Bronchial epithelial cell (primary cell): ENCODE measurements around the gene DCC. TPM values are rescaled to one million over a fixed set of nuclear protein-coding genes. Genes with fewer than 3 reads are reported as not detected.

Experiments used
- DNase-seq: peaks from one replicate; pipeline ENCODE4 v3.0.0-alpha.2; 2010; ENCODE audit warnings: low read depth
- FAIRE-seq: peaks from 2 replicates; lab custom pipeline; 2011; peaks lifted over from hg19 to GRCh38; lab: Jason Lieb, UNC
- H3K27me3 ChIP-seq: 2 replicates; pipeline ENCODE4 v1.5.1; 2011; ENCODE audit warnings: low read length; ENCODE audit not compliant: control insufficient read depth, insufficient read depth
- H3K36me3 ChIP-seq: 2 replicates; pipeline ENCODE4 v1.5.1; 2011; ENCODE audit warnings: low read length; ENCODE audit not compliant: control insufficient read depth, insufficient read depth
- H3K4me3 ChIP-seq: 2 replicates; pipeline ENCODE4 v1.5.1; 2011; ENCODE audit warnings: mild to moderate bottlenecking, low read depth, low read length, control low read depth
- total RNA-seq: library from RNA; depleted of rRNA; stranded (reverse); fragments of >200 nt; gene quantifications from 2 replicates; pipeline ENCODE4 v1.2.1, GENCODE V29; 2014
- TF ChIP-seq, protein P1 (sequence below): IDR thresholded peaks from 2 replicates; pipeline ENCODE4 v1.5.1; 2011; ENCODE audit warnings: mild to moderate bottlenecking, moderate library complexity, low read length, control low read depth, inconsistent platforms; ENCODE audit not compliant: insufficient read depth, severe bottlenecking

DCC gene
- total RNA-seq, 1 donor from 2014 or later, result not detected

DNA sequence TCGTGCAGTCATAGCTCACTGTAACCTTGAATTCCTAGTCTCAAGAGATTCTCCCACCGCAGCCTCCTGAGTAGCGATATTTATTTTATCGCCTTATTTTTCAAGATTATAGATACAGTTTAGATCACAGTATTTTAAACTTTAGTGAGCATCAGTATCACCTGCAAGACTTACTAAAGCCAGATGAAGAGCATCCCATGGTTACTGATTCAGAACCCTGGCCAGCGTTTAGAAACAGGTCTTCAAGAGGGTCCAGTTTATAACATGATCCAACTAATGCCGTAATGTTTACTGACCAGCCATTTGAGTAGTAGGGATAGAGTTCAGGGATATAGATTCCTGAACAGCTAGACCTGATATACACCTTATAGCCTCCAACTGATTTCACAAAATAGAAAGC is 146.1 kb downstream of the DCC start:
- TF ChIP-seq, protein P1, sequence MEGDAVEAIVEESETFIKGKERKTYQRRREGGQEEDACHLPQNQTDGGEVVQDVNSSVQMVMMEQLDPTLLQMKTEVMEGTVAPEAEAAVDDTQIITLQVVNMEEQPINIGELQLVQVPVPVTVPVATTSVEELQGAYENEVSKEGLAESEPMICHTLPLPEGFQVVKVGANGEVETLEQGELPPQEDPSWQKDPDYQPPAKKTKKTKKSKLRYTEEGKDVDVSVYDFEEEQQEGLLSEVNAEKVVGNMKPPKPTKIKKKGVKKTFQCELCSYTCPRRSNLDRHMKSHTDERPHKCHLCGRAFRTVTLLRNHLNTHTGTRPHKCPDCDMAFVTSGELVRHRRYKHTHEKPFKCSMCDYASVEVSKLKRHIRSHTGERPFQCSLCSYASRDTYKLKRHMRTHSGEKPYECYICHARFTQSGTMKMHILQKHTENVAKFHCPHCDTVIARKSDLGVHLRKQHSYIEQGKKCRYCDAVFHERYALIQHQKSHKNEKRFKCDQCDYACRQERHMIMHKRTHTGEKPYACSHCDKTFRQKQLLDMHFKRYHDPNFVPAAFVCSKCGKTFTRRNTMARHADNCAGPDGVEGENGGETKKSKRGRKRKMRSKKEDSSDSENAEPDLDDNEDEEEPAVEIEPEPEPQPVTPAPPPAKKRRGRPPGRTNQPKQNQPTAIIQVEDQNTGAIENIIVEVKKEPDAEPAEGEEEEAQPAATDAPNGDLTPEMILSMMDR, result no peak
- DNase-seq (no peak), FAIRE-seq (no peak)
- no peaks in the 10 kb centered on the region for H3K27me3 ChIP-seq
- H3K4me3 ChIP-seq, result no peak overlapping the region
- H3K36me3 ChIP-seq, result no peaks in the 10 kb centered on the region

DNA sequence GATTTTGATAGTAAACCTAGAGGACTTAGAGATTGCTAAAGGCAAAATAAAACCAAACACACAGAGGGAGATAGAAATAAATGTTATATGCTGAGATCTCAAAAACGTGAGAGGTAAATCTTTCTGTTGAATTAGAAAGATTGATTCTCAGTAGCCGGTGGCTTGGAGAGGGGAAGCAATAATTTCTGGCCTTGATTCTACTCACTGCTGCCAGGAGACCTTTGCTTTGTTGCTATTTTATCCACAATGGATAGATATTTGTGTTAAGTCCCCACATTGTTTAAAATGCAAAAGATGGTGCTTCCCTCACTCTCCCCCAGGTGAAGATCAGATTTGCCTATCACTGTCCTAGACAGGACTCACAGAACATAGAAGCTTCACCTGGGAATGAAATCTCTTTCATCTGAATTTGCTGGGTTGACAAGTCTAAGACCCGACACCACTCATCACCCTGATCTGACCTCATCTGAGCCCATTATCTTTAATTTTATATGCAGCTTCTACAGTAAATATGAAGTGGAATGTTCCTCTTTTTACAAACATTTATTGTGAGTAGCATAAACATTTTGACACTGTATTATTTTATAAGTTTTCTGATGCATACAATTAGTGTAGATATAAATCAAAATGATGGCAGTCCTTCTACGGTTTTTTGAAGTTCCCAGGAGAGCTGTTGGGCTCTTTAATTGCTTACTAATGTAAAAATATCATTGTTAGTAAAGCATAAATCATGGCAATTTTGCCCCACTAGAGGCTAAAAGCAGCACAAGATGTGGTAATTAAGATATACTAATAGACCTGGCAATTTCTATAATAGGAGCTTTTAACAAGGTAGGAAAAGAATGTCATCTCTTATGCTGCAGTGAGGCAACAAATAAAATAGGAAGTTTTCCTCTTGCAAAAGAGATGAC is 149.7 kb downstream of the DCC start:
- TF ChIP-seq, protein P1, result no peak
- DNase-seq (no peak), FAIRE-seq (no peak)

DNA sequence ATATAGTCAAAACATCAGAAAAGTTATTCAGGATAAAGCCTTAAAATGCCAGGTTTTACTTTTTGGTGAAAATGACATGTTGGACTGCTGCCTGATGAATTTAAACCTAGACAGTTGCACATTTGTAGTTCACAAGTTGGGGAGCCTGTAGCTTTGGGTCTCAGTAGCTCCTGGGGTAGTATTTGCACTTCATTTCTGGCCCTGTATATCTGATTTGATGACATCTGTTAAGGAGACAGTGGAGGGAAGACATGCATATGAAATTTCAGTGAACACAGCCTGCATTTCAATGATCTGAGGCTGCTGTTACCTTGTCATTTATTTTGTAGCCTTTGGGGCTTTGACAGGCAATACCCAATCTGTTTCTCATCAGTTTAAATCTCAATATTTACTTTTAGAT is 156.4 kb downstream of the DCC start:
- DNase-seq, result no peak
- no peak for FAIRE-seq
- TF ChIP-seq, protein P1, result no peak

More for the DNA sequence above, 149.7 kb downstream of the DCC start:
- H3K27me3 ChIP-seq, result no peaks in the 10 kb centered on the region
- no peaks in the 10 kb centered on the region for H3K36me3 ChIP-seq
- no peak overlapping the region for H3K4me3 ChIP-seq

DNA sequence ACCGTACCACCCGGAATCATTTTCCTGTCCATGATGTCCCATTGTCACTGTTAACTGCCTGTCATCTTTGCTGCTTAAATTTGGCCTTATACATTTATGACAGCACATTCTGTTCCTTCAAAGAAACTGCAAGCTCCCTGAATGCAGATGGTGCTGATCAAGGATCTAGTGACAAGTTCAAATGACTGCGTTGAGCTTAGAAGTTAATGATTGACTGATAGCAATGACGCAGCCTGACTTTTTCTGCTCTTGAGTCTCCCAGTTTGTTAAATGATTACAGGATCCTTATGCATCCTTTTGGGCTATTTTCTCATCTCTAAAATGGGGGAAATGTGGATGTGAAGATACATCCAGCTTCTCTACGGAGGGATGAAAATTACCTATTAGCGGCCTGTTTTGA is 159.0 kb downstream of the DCC start:
- DNase-seq, result no peak
- TF ChIP-seq, protein P1, result no peak
- H3K4me3 ChIP-seq, result no peak overlapping the region
- H3K27me3 ChIP-seq, result no peaks in the 10 kb centered on the region
- FAIRE-seq, result no peak
- H3K36me3 ChIP-seq, result no peaks in the 10 kb centered on the region

More for the DNA sequence above, 156.4 kb downstream of the DCC start:
- H3K4me3 ChIP-seq, result no peak overlapping the region
- H3K36me3 ChIP-seq, result no peaks in the 10 kb centered on the region
- H3K27me3 ChIP-seq, result no peaks in the 10 kb centered on the region

DNA sequence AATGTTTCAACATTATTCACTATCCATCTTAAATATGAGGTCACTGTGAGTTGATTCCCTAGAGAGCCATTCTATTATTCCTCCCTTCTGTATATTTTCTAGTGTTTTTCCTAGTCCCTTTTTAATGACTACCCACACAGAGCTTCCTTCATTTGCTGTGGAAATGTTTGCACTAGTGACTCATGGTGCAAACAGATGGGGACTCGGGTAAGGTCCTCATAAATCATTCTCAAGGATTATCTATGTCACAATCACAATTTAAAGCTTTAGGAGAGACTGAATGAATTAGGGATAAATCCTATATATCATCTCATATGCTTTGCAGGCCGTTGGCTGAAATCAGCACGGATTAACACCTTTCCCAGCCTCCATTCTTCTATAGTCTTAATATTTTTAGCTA is 159.6 kb downstream of the DCC start:
- DNase-seq (no peak), FAIRE-seq (no peak)
- H3K27me3 ChIP-seq, result no peaks in the 10 kb centered on the region
- H3K4me3 ChIP-seq, result no peak overlapping the region
- no peaks in the 10 kb centered on the region for H3K36me3 ChIP-seq
- TF ChIP-seq, protein P1, result no peak

DNA sequence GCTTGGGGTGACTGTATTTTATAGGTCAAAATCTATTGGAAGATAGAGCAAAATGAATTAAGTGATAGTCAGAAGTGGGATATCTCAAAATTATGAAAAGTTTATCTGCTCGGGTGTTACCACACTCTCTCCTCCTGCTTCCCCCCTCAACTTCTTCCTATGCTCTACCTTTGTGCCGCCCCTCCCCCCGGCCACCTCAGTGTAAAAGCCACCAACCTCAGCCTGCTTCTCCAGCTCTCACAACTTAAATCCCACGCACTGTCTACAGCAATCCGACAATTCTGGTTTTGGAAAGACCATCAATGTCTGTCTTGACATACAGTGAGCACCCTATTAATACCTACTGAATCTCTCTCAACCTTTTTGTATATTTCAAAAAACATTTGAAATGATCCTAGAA is 164.6 kb downstream of the DCC start:
- H3K4me3 ChIP-seq, result no peak overlapping the region
- no peaks in the 10 kb centered on the region for H3K27me3 ChIP-seq
- TF ChIP-seq, protein P1, result no peak
- DNase-seq (no peak), FAIRE-seq (no peak)
- no peaks in the 10 kb centered on the region for H3K36me3 ChIP-seq
